Osteoblast (primary cell): ENCODE measurements around the gene ANO6. TPM values are rescaled to one million over a fixed set of nuclear protein-coding genes. Genes with fewer than 3 reads are reported as not detected.

Source experiments
- DNase-seq: peaks from one replicate; pipeline ENCODE4 v3.0.0; 2011; ENCODE audit warnings: low spot score, mixed read lengths; ENCODE audit not compliant: insufficient read length; ENCODE audit errors: missing footprints
- H2AFZ ChIP-seq: 2 replicates; pipeline ENCODE4 v1.6.0; 2011; ENCODE audit warnings: mild to moderate bottlenecking, low read length
- H3K27ac ChIP-seq: 2 replicates; pipeline ENCODE4 v1.5.1; 2011; ENCODE audit warnings: mild to moderate bottlenecking, low read depth, low read length, moderate library complexity
- H3K27me3 ChIP-seq: 2 replicates; pipeline ENCODE4 v1.6.0; 2012; ENCODE audit warnings: mild to moderate bottlenecking, control low read depth, inconsistent platforms, low read length, moderate library complexity; ENCODE audit not compliant: insufficient read depth
- H3K36me3 ChIP-seq: 2 replicates; pipeline ENCODE4 v1.5.1; 2011; ENCODE audit warnings: mild to moderate bottlenecking, low read length, control low read depth, moderate library complexity; ENCODE audit not compliant: insufficient read depth
- H3K4me1 ChIP-seq: 2 replicates; pipeline ENCODE4 v1.5.1; 2011; ENCODE audit warnings: mild to moderate bottlenecking, low read length, control low read depth, moderate library complexity; ENCODE audit not compliant: insufficient read depth
- H3K4me2 ChIP-seq: 2 replicates; pipeline ENCODE4 v1.6.0; 2011; ENCODE audit warnings: mild to moderate bottlenecking, low read length; ENCODE audit not compliant: insufficient read depth
- H3K4me3 ChIP-seq: fragments of 200-600 bp; sonication (generic); 3 replicates; pipeline ENCODE4 v1.5.1; 2012; ENCODE audit warnings: mild to moderate bottlenecking, low read length, inconsistent platforms; ENCODE audit not compliant: insufficient read depth
- H3K79me2 ChIP-seq: 2 replicates; pipeline ENCODE4 v1.6.0; 2012; ENCODE audit warnings: mild to moderate bottlenecking, low read length, control low read depth, inconsistent platforms; ENCODE audit not compliant: insufficient read depth
- H3K9me3 ChIP-seq: 2 replicates; pipeline ENCODE4 v1.5.1; 2011; ENCODE audit warnings: low read depth, low read length, control low read depth
- H4K20me1 ChIP-seq: 2 replicates; pipeline ENCODE4 v1.6.0; 2012; ENCODE audit warnings: mild to moderate bottlenecking, low read length, control low read depth; ENCODE audit not compliant: insufficient read depth
- total RNA-seq: library from RNA; depleted of rRNA; stranded (reverse); fragments of >200 nt; gene quantifications from 2 replicates; pipeline ENCODE4 v1.2.3, GENCODE V29; 2012
- TF ChIP-seq, protein P1 (sequence below): IDR thresholded peaks from 2 replicates; pipeline ENCODE4 v1.5.1; 2011; ENCODE audit warnings: mild to moderate bottlenecking, low read depth, low read length, moderate library complexity; ENCODE audit errors: extremely low read depth

ANO6 gene
- total RNA-seq, 1 donor, result 49.9 TPM

DNA sequence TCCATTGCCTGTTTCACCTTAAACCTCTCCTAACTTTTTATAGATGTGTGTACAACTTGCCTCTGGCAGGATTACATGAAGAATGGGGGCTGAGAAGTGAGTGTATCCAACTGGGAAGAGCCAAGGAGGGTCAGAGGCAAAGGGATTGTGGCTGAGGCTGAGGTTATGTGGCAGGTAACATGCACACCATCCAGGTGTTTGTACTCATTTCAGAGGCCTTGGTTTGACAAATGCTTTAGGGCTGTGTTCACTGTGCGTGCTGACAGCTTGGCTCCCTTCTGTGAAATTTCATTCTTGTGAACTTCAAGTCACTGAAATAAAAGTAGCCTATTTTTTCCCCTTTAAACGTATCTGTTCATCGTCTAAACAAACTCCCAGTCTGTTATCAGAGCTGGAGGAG is 47.7 kb downstream of the ANO6 start:
- Histone ChIP-seq H4K20me1 (peaks cover 14% of the 10 kb centered on the region), H3K27me3 (no peaks in the 10 kb centered on the region), H3K79me2 (peaks cover 53% of the 10 kb centered on the region), H3K27ac (no peak overlapping the region), H3K9me3 (no peaks in the 10 kb centered on the region), H3K36me3 (no peaks in the 10 kb centered on the region), H3K4me1 (peaks cover 20% of the 10 kb centered on the region), H3K4me2 (no peak overlapping the region), H3K4me3 (no peak overlapping the region), H2AFZ (no peak overlapping the region)
- DNase-seq, result no peak
- TF ChIP-seq, protein P1, sequence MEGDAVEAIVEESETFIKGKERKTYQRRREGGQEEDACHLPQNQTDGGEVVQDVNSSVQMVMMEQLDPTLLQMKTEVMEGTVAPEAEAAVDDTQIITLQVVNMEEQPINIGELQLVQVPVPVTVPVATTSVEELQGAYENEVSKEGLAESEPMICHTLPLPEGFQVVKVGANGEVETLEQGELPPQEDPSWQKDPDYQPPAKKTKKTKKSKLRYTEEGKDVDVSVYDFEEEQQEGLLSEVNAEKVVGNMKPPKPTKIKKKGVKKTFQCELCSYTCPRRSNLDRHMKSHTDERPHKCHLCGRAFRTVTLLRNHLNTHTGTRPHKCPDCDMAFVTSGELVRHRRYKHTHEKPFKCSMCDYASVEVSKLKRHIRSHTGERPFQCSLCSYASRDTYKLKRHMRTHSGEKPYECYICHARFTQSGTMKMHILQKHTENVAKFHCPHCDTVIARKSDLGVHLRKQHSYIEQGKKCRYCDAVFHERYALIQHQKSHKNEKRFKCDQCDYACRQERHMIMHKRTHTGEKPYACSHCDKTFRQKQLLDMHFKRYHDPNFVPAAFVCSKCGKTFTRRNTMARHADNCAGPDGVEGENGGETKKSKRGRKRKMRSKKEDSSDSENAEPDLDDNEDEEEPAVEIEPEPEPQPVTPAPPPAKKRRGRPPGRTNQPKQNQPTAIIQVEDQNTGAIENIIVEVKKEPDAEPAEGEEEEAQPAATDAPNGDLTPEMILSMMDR, result no peak

DNA sequence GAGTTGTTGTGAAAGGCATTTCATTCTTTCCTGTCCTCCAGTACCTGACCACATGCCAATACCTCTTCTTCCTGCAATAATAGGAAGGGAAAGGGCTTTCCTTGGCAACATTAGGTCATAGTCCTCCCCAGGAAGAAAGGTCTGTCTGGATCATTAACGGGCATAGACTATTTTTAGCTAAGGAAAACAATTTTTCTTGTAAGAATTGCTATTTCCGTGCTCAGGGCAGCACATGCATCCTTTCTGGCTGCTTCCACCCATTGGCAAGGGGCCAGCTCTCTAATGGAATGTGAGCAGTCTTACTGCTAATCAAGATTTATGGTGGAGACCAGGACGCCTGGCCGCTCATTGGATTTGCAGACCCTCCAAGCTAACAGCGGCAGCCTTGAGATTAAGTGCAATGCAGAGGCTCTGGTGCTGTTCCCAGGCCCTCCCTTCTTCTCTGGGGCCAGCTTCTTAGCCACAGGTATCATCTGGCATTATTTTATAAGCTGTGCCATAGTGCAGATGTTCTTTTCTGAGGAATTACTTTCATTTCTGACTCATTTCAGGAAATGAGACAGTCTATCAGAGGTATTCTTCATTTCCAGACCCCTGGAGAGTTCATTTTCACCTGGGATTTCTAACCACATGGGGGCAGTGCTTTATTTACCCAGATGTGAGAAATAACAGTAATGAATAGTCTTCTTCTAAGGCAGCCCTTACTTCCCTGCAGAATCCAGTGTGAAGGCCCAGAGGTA is 52.9 kb downstream of the ANO6 start:
- peaks cover 25% of the 10 kb centered on the region for H3K4me1 ChIP-seq
- H3K4me2 ChIP-seq, result peak overlapping the region; percentile 69
- peaks cover 3% of the 10 kb centered on the region for H4K20me1 ChIP-seq
- no peaks in the 10 kb centered on the region for H3K9me3 ChIP-seq
- peak overlapping the region; percentile 17 for H3K4me3 ChIP-seq
- H3K36me3 ChIP-seq, result no peaks in the 10 kb centered on the region
- peaks cover 46% of the 10 kb centered on the region for H3K79me2 ChIP-seq
- no peak overlapping the region for H2AFZ ChIP-seq
- H3K27ac ChIP-seq, result peak overlapping the region; percentile 69
- DNase-seq, result no peak
- TF ChIP-seq, protein P1, result peak; percentile 56
- H3K27me3 ChIP-seq, result no peaks in the 10 kb centered on the region

DNA sequence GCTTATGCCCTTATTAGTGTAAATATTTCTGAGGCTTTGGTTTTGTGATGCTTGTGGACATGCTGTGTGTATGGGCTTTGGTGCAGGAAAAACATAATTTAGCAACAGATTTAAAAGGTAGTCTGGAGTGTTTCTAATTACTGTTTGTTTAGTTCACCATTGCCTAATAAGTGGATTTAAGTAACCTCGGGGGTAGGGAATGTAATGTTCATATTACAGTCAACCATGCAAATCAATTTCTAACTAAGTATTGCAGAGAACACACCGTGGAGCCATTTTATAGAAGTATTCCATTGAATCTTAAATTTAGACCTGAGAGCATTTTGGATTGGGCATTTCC is 53.5 kb downstream of the ANO6 start:
- Histone ChIP-seq H3K36me3 (no peaks in the 10 kb centered on the region), H2AFZ (no peak overlapping the region), H3K4me2 (peak overlapping the region; percentile 69), H3K79me2 (peaks cover 42% of the 10 kb centered on the region), H3K4me1 (peaks cover 31% of the 10 kb centered on the region), H3K27me3 (no peaks in the 10 kb centered on the region), H4K20me1 (peaks cover 3% of the 10 kb centered on the region), H3K4me3 (no peak overlapping the region), H3K27ac (peak overlapping the region; percentile 69), H3K9me3 (no peaks in the 10 kb centered on the region)
- TF ChIP-seq, protein P1, result no peak
- DNase-seq, result no peak

DNA sequence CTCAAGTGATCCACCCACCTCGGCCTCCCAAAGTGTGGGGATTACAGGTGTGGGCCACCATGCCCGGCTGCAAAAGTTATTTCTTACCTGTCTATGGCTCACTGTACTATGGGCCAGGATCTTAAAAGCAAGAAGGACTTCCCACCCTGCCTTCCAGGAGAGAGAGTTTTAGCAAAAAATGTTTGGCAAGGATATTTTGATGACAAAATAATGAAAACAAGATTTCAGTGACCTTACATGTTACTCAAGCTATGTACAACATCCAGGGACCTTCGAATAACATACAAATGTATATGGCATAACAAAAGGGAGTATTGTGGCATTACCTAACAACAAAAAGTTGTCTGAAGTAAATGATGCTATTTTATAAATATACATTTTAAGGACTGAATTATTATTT is 55.1 kb downstream of the ANO6 start:
- no peak for DNase-seq
- Histone ChIP-seq H3K9me3 (no peaks in the 10 kb centered on the region), H3K4me1 (peaks cover 34% of the 10 kb centered on the region), H2AFZ (no peak overlapping the region), H3K79me2 (peaks cover 46% of the 10 kb centered on the region), H3K4me2 (no peak overlapping the region), H3K36me3 (no peaks in the 10 kb centered on the region), H3K27ac (no peak overlapping the region), H3K4me3 (no peak overlapping the region), H4K20me1 (peaks cover 3% of the 10 kb centered on the region), H3K27me3 (no peaks in the 10 kb centered on the region)
- TF ChIP-seq, protein P1, result no peak
